ENCODE results near the gene RBM39. TPM values are rescaled to one million over a fixed set of nuclear protein-coding genes. Genes with fewer than 3 reads are reported as not detected.

The RBM39 gene
- total and polyA plus RNA-seq, 2 of the 13 experiments (the other 11 are each of a cell fraction or from before 2014, with no cell fraction given) = 788 to 920 TPM

- TF ChIP-seq ZNF142 (CRISPR knock-in tag; IDR thresholded peaks at IDR 0.05) (0 out of 2 replicates have a peak, but pooled peaks have one; percentile 33), ZBTB20 (CRISPR knock-in tag; IDR thresholded peaks at IDR 0.05; ENCODE audit: borderline replicate concordance, low read depth) (0 out of 2 replicates have a peak, but pooled peaks have one; percentile 6), ZNF780A (CRISPR knock-in tag; IDR thresholded peaks at IDR 0.05) (no peak), ZEB1 (IDR thresholded peaks at IDR 0.05; ENCODE audit: insufficient replicate concordance, low read depth) (no peak), CERS6 (CRISPR knock-in tag; IDR thresholded peaks at IDR 0.05) (peak; percentile 47; the same call in 1 of the 2 replicates), HNF1B (CRISPR knock-in tag; IDR thresholded peaks at IDR 0.05) (0 out of 2 replicates have a peak, but pooled peaks have one; percentile 54), NCOA2 (CRISPR knock-in tag; IDR thresholded peaks at IDR 0.05) (no peak), ZNF274 (CRISPR knock-in tag; IDR thresholded peaks at IDR 0.05) (peak; percentile 7; the same call in 1 of the 2 replicates), RBM22 (optimal IDR thresholded peaks at IDR 0.05; ENCODE audit: low read length) (no peak), RAD21 (CRISPR knock-in tag; IDR thresholded peaks at IDR 0.05) (no peak), ZNF644 (CRISPR knock-in tag; IDR thresholded peaks at IDR 0.05; ENCODE audit: low read depth) (0 out of 2 replicates have a peak, but pooled peaks have one; percentile 8), ZNF709 (CRISPR knock-in tag; IDR thresholded peaks at IDR 0.05) (peak; percentile 75; the same call in 1 of the 2 replicates), ZNF337 (CRISPR knock-in tag; IDR thresholded peaks at IDR 0.05; ENCODE audit: borderline replicate concordance, low read depth) (no peak), FOSL1 (CRISPR knock-in tag; IDR thresholded peaks at IDR 0.05; ENCODE audit: borderline replicate concordance) (no peak), ZNF512B (CRISPR knock-in tag; IDR thresholded peaks at IDR 0.05; ENCODE audit: borderline replicate concordance) (0 out of 2 replicates have a peak, but pooled peaks have one; percentile 38), DDIT3 (CRISPR knock-in tag; IDR thresholded peaks at IDR 0.05) (no peak), ERF (CRISPR knock-in tag; IDR thresholded peaks at IDR 0.05) (no peak)
These were observed 43.5 kb downstream of the RBM39 start (continued) for GRCh38 chr20:35698298-35699126.
